Ascending aorta (tissue), 2 donors: ENCODE measurements around the gene MDGA2. TPM values are rescaled to one million over a fixed set of nuclear protein-coding genes. Genes with fewer than 3 reads are reported as not detected.
"Not testable (repeated sequence)": the region's sequence is repeated elsewhere in the genome, so short reads cannot be mapped to it uniquely, and the experiment has no call there.

Source experiments
- DNase-seq, 2 donors: peaks; one replicate each; pipeline ENCODE4 v3.0.0-alpha.2; 2019; ENCODE audit warnings: low spot score in 2 of 2
- H3K27ac ChIP-seq, 2 donors: fragments of 200-600 bp; sonication (generic); one replicate each; pipeline ENCODE4 v1.5.1; 2016 to 2017; ENCODE audit warnings: mild to moderate bottlenecking in 1 of 2
- H3K27me3 ChIP-seq: fragments of 200-600 bp; sonication (generic); one replicate; pipeline ENCODE4 v1.5.1; 2017
- H3K36me3 ChIP-seq, 2 donors: fragments of 200-600 bp; sonication (generic); one replicate each; pipeline ENCODE4 v1.5.1; 2016
- H3K4me1 ChIP-seq, 2 donors: fragments of 200-600 bp; sonication (generic); one replicate each; pipeline ENCODE4 v1.5.1; 2016 to 2017; ENCODE audit warnings: mild to moderate bottlenecking in 1 of 2
- H3K4me3 ChIP-seq, 2 donors: fragments of 200-600 bp; sonication (generic); one replicate each; pipeline ENCODE4 v1.5.1; 2016 to 2017; ENCODE audit warnings: mild to moderate bottlenecking in 1 of 2
- H3K9me3 ChIP-seq, 2 donors: fragments of 200-600 bp; sonication (generic); one replicate each; pipeline ENCODE4 v1.5.1; 2016
- intact Hi-C: fragments of 100-400 bp; cut with DNase I; formaldehyde crosslinking; loops from one replicate; pipeline ENCODE4 v1.15.1; 2023
- total RNA-seq: library from RNA; depleted of rRNA; stranded (reverse); fragments of >200 nt; gene quantifications from one replicate; pipeline ENCODE4 v1.1.0, GENCODE V29; 2016
- TF ChIP-seq, protein P1 (sequence below), 3 experiments: fragments of 200-600 bp in 2 of 3; fragments of 450-650 bp in 1 of 3; sonication (generic) in 2 of 3; IDR thresholded peaks; one replicate each; pipeline ENCODE4 v1.5.1; 2016 to 2019; ENCODE audit warnings: antibody characterized with exemption in 3 of 3, mild to moderate bottlenecking in 1 of 3, moderate library complexity in 1 of 3

The MDGA2 gene
- total RNA-seq, 1 donor from 2014 or later = not detected

DNA sequence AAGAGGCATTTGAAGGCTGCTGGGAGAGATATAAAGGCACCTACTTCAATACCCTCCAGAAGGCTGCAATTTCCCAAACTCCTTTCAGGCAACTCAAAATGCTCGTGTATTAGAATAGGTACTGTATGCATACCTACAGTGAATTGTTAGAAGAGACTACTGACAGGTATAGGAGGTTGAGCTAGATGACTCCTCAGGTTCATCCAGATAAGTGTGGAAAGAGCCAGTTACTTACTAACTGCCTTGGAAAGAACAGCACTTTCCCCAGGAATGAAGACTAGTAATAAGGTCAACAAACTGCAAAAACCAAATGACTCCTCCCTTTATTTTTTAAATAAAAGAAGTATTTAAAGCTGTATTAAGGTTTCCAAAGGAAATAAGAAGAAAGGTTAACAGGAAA is 429.0 kb downstream of the MDGA2 start:
- intact Hi-C loops = no loop called here
- Histone ChIP-seq H3K9me3 (no peaks in the 10 kb centered on the region), H3K27me3 (no peaks in the 10 kb centered on the region), H3K4me3 (no peak overlapping the region), H3K4me1 (no peaks in the 10 kb centered on the region), H3K27ac (no peak overlapping the region), H3K36me3 (no peaks in the 10 kb centered on the region)
- TF ChIP-seq, protein P1, sequence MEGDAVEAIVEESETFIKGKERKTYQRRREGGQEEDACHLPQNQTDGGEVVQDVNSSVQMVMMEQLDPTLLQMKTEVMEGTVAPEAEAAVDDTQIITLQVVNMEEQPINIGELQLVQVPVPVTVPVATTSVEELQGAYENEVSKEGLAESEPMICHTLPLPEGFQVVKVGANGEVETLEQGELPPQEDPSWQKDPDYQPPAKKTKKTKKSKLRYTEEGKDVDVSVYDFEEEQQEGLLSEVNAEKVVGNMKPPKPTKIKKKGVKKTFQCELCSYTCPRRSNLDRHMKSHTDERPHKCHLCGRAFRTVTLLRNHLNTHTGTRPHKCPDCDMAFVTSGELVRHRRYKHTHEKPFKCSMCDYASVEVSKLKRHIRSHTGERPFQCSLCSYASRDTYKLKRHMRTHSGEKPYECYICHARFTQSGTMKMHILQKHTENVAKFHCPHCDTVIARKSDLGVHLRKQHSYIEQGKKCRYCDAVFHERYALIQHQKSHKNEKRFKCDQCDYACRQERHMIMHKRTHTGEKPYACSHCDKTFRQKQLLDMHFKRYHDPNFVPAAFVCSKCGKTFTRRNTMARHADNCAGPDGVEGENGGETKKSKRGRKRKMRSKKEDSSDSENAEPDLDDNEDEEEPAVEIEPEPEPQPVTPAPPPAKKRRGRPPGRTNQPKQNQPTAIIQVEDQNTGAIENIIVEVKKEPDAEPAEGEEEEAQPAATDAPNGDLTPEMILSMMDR (IDR thresholded peaks at IDR 0.05) = no peak
- DNase-seq = no peak

GRCh38 chr14:47242579-47242978 is 432.8 kb downstream of the MDGA2 start:
- H3K4me3 ChIP-seq, H3K36me3 ChIP-seq, H3K4me1 ChIP-seq, H3K27me3 ChIP-seq, H3K9me3 ChIP-seq, DNase-seq, intact Hi-C loops, H3K27ac ChIP-seq: not testable (repeated sequence)

GRCh38 chr14:47240748-47241437 is 434.5 kb downstream of the MDGA2 start:
- TF ChIP-seq, protein P1 (IDR thresholded peaks at IDR 0.05) = no peak
- H3K4me3 ChIP-seq = no peak overlapping the region
- no peaks in the 10 kb centered on the region for H3K36me3 ChIP-seq
- H3K27me3 ChIP-seq = no peaks in the 10 kb centered on the region
- H3K4me1 ChIP-seq = no peaks in the 10 kb centered on the region
- H3K9me3 ChIP-seq = no peaks in the 10 kb centered on the region
- H3K27ac ChIP-seq = no peak overlapping the region
- intact Hi-C loops = no loop called here
- no peak for DNase-seq

DNA sequence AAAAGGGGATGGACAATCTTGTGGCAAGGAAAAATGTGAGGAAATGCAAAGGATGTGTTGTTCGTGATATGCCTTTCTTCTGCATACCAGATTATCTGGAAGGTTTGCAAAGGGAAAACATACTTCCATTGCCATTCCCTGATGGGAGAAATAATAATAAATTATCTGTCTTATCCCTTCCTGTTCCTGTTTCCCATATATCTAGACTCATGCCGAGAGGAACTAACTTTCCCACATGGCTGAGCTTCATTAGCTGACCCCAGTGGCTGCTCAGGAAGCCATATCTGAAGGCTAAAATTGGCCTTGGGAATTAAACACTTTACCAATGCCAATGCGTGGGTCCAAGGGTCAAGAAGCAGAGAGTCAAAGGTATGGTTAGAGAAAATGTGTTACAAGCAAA is 439.8 kb downstream of the MDGA2 start:
- intact Hi-C loops = no loop called here
- H3K4me3 ChIP-seq = no peak overlapping the region
- no peaks in the 10 kb centered on the region for H3K36me3 ChIP-seq
- TF ChIP-seq, protein P1 (IDR thresholded peaks at IDR 0.05) = no peak
- H3K4me1 ChIP-seq = no peaks in the 10 kb centered on the region
- H3K9me3 ChIP-seq = no peaks in the 10 kb centered on the region
- no peak overlapping the region for H3K27ac ChIP-seq
- H3K27me3 ChIP-seq = no peaks in the 10 kb centered on the region
- no peak for DNase-seq

DNA sequence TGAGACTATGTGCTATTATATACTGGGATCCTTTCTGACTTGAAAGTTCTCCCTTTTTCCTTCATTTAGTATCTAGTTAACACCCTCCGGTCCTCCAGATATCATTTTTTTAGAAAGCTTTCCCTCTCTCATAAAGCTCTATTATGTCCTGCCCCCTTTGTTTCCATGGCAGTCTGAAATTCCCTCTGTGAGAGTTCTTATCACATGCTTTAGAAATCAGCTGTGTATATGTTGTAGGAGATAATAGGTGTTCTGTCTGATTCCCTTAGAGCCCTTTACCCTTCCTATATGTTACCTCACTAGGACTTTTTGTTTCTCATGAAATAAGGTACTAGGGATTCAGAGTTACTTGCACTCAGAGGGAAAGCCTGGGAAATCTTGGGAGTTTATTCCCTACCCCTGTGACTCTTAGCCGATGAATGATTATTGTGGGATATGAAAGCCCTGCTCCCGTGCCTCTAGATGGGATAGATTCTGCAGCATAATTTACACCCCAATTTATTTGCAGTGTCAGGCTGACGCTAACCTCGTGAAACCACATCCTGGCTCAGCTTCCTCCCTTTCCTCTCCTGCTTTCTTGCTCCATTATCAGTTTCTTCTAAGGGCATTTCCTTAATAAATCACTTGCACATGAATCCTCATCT is 448.4 kb downstream of the MDGA2 start:
- H3K4me1 ChIP-seq = no peaks in the 10 kb centered on the region
- H3K4me3 ChIP-seq = no peak overlapping the region
- H3K27ac ChIP-seq = no peak overlapping the region
- intact Hi-C loops = no loop called here
- TF ChIP-seq, protein P1 (IDR thresholded peaks at IDR 0.05) = no peak
- no peak for DNase-seq
- no peaks in the 10 kb centered on the region for H3K27me3 ChIP-seq
- H3K36me3 ChIP-seq = no peaks in the 10 kb centered on the region
- H3K9me3 ChIP-seq = no peaks in the 10 kb centered on the region

GRCh38 chr14:47223656-47224055 is 451.7 kb downstream of the MDGA2 start:
- no peaks in the 10 kb centered on the region for H3K27me3 ChIP-seq
- intact Hi-C loops = no loop called here
- H3K9me3 ChIP-seq = no peaks in the 10 kb centered on the region
- DNase-seq = no peak
- no peaks in the 10 kb centered on the region for H3K4me1 ChIP-seq
- no peaks in the 10 kb centered on the region for H3K36me3 ChIP-seq
- H3K4me3 ChIP-seq = no peak overlapping the region
- no peak overlapping the region for H3K27ac ChIP-seq
- TF ChIP-seq, protein P1 (IDR thresholded peaks at IDR 0.05) = no peak
